Hindlimb muscle (tissue), 1 donor: Measurements from ENCODE around the gene C2CD2. TPM values are rescaled to one million over a fixed set of nuclear protein-coding genes. Genes with fewer than 3 reads are reported as not detected.
"Not testable (repeated sequence)": the region's sequence is repeated elsewhere in the genome, so short reads cannot be mapped to it uniquely, and the experiment has no call there.

Source experiments
- DNase-seq: peaks from one replicate; pipeline ENCODE4 v3.0.0-alpha.2; 2013
- polyA plus RNA-seq: library from polyadenylated mRNA; unstranded; fragments of 120-200 nt; gene quantifications from one replicate; pipeline ENCODE4 v1.2.1, GENCODE V29; 2013; ENCODE audit not compliant: insufficient read length

C2CD2 gene
- polyA plus RNA-seq, 1 donor: 8.9 TPM

- DNase-seq: no peak
Measured at GRCh38 chr21:41956926-41957729, 3.3 kb upstream of the C2CD2 start.

- DNase-seq: no peak
Measured at GRCh38 chr21:41955516-41955915, 1.7 kb upstream of the C2CD2 start.

- no peak for DNase-seq
Measured at GRCh38 chr21:41954654-41955499, 1.1 kb upstream of the C2CD2 start.

GRCh38 chr21:41953249-41953830, 478 bp downstream of the C2CD2 start:
- no peak for DNase-seq

- DNase-seq: no peak
Measured at GRCh38 chr21:41952568-41953248, 1.1 kb downstream of the C2CD2 start.

- DNase-seq: no peak
Measured at GRCh38 chr21:41951876-41952567, 1.8 kb downstream of the C2CD2 start.

- no peak for DNase-seq
Measured at GRCh38 chr21:41950941-41951351, 2.9 kb downstream of the C2CD2 start.

GRCh38 chr21:41949631-41950030, 4.2 kb downstream of the C2CD2 start:
- DNase-seq: not testable (repeated sequence)

GRCh38 chr21:41948901-41949300, 4.9 kb downstream of the C2CD2 start:
- DNase-seq: no peak

- DNase-seq: no peak
Measured at GRCh38 chr21:41948078-41948895, 5.5 kb downstream of the C2CD2 start.

- DNase-seq: no peak
Measured at GRCh38 chr21:41945982-41946381, 7.8 kb downstream of the C2CD2 start.

- no peak for DNase-seq
Measured at GRCh38 chr21:41943851-41944250, 10.0 kb downstream of the C2CD2 start.

- no peak for DNase-seq
Measured at GRCh38 chr21:41942457-41942856, 11.4 kb downstream of the C2CD2 start.

- no peak for DNase-seq
Measured at GRCh38 chr21:41941941-41942340, 11.9 kb downstream of the C2CD2 start.

GRCh38 chr21:41940431-41940830, 13.4 kb downstream of the C2CD2 start:
- no peak for DNase-seq

- no peak for DNase-seq
Measured at GRCh38 chr21:41939391-41939790, 14.4 kb downstream of the C2CD2 start.

- DNase-seq: no peak
Measured at GRCh38 chr21:41933313-41934079, 20.3 kb downstream of the C2CD2 start.

GRCh38 chr21:41932576-41933312, 21.1 kb downstream of the C2CD2 start:
- DNase-seq: no peak

- no peak for DNase-seq
Measured at GRCh38 chr21:41932191-41932575, 21.6 kb downstream of the C2CD2 start.

GRCh38 chr21:41931041-41931451, 22.8 kb downstream of the C2CD2 start:
- no peak for DNase-seq
